HepG2 (cell line): ENCODE measurements around the gene TPRG1.

Experiments
- CREB1 ChIP-seq, 2 experiments: fragments of 450-650 bp in 1 of 2; IDR thresholded peaks; 2 replicates each; pipeline ENCODE4 v1.6.1; 2016 to 2017; ENCODE audit warnings: control low read depth in 1 of 2, mild to moderate bottlenecking in 1 of 2, missing compliant biosample characterization in 1 of 2, missing genetic modification characterization in 1 of 2
- ESRRA ChIP-seq: sonication (generic); formaldehyde crosslinking; IDR thresholded peaks from 2 replicates; pipeline ENCODE4 v1.5.1; 2020; ENCODE audit warnings: mild to moderate bottlenecking, low read depth, missing genetic modification reagents
- FOSL2 ChIP-seq: sonication (generic); formaldehyde crosslinking; IDR thresholded peaks from 2 replicates; pipeline ENCODE4 v1.4.0; 2020; ENCODE audit warnings: missing genetic modification reagents
- FOXM1 ChIP-seq: sonication (generic); formaldehyde crosslinking; IDR thresholded peaks from 2 replicates; pipeline ENCODE4 v1.5.0; 2020; ENCODE audit warnings: missing genetic modification reagents
- FOXO4 ChIP-seq: sonication (generic); formaldehyde crosslinking; conservative IDR thresholded peaks from 2 replicates; pipeline ENCODE4 v1.8.1; 2023; ENCODE audit warnings: missing genetic modification reagents
- MLX ChIP-seq: IDR thresholded peaks from 2 replicates; pipeline ENCODE4 v1.6.1; 2016
- RBAK ChIP-seq: sonication (generic); formaldehyde crosslinking; IDR thresholded peaks from 2 replicates; pipeline ENCODE4 v1.5.1; 2020; ENCODE audit warnings: mild to moderate bottlenecking, missing genetic modification reagents
- ZBTB46 ChIP-seq: sonication (generic); formaldehyde crosslinking; IDR thresholded peaks from 2 replicates; pipeline ENCODE4 v1.4.0; 2020; ENCODE audit warnings: mild to moderate bottlenecking, missing genetic modification reagents, borderline replicate concordance
- ZSCAN21 ChIP-seq: sonication (generic); formaldehyde crosslinking; IDR thresholded peaks from 2 replicates; pipeline ENCODE4 v1.8.0; 2022; ENCODE audit warnings: mild to moderate bottlenecking, missing genetic modification reagents, moderate library complexity, borderline replicate concordance
- ZSCAN29 ChIP-seq: sonication (generic); formaldehyde crosslinking; conservative IDR thresholded peaks from 2 replicates; pipeline ENCODE4 v1.4.0; 2020; ENCODE audit warnings: mild to moderate bottlenecking, missing genetic modification reagents

GRCh38 chr3:189166321-189166720 is 5.5 kb upstream of the TPRG1 start:
- TF ChIP-seq CREB1 (IDR thresholded peaks at IDR 0.05): no peak
- TF ChIP-seq CREB1 (CRISPR knock-in tag; IDR thresholded peaks at IDR 0.05): no peak
- TF ChIP-seq FOXM1: no peak
- no peak for TF ChIP-seq ZSCAN29 (CRISPR knock-in tag)
- no peak for TF ChIP-seq RBAK (CRISPR knock-in tag)
- TF ChIP-seq FOSL2 (CRISPR knock-in tag): no peak
- no peak for TF ChIP-seq ESRRA (CRISPR knock-in tag)
- no peak for TF ChIP-seq MLX (CRISPR knock-in tag)
- TF ChIP-seq ZBTB46 (CRISPR knock-in tag): no peak
- TF ChIP-seq FOXO4: no peak
- TF ChIP-seq ZSCAN21: no peak
